HAP-1 (cell line): ENCODE data around the gene AFDN.

Experiments
- DNase-seq, 2 experiments: peaks; one replicate each; pipeline ENCODE4 v3.0.0-alpha.2; 2016 to 2020; ENCODE audit warnings: low spot score in 2 of 2
- H3K27me3 ChIP-seq: fragments of 250-450 bp; sonication (Bioruptor Pico); 2 replicates; pipeline ENCODE4 v1.5.1; 2020; ENCODE audit warnings: low read depth, mild to moderate bottlenecking, moderate library complexity
- H3K36me3 ChIP-seq: fragments of 250-450 bp; sonication (Bioruptor Pico); replicated peaks from 2 replicates; pipeline ENCODE4 v1.5.1; 2020; ENCODE audit warnings: mild to moderate bottlenecking
- H3K4me1 ChIP-seq: fragments of 250-450 bp; sonication (Bioruptor Pico); 2 replicates; pipeline ENCODE4 v1.5.1; 2020; ENCODE audit warnings: mild to moderate bottlenecking
- H3K4me3 ChIP-seq: fragments of 250-450 bp; sonication (Bioruptor Pico); 2 replicates; pipeline ENCODE4 v1.5.1; 2020; ENCODE audit warnings: mild to moderate bottlenecking, moderate library complexity
- H3K9me3 ChIP-seq: fragments of 250-450 bp; sonication (Bioruptor Pico); 2 replicates; pipeline ENCODE4 v1.5.1; 2020; ENCODE audit warnings: mild to moderate bottlenecking, moderate library complexity
- in situ Hi-C: fragments of 300-500 bp; cut with MboI; formaldehyde crosslinking; loops from 3 replicates; pipeline ENCODE4 v1.14.3; 2020; ENCODE audit warnings: low sequenced_read_pairs, inconsistent platforms, mixed read lengths

Gene AFDN

DNA sequence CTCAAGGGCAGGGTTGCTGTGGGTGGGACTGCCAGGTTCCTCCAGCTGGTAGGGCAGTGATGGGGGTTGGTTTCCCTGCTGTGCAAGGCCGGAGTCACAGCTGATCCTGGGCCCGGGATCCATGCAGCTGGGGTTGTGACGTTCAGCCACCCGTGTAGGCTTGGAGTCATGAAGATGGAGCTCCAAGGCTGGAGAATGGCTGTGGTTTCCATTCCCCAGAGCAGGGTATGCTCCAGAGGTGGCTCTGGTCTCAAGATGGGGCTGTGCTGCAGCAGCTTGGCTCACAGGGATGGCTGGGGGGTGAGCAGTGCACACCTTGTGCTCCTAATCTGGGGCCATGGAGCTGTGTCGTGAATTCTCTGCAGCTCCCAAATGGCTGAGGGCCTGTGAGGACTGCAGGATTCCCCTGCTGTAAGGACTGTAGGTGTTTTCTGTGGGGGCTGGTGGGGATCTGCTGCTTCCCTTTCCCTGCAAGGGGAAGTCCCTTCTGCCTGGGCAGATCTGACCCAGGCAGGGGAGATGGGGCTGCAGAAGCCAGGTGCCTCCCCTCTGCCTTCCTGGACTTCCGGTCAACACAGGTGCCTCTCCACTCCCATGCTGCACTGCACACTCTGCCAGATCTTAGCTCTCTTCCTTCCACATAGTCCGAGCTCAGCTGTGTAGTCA, 186.7 kb downstream of the AFDN start:
- no peak overlapping the region for H3K4me3 ChIP-seq

DNA sequence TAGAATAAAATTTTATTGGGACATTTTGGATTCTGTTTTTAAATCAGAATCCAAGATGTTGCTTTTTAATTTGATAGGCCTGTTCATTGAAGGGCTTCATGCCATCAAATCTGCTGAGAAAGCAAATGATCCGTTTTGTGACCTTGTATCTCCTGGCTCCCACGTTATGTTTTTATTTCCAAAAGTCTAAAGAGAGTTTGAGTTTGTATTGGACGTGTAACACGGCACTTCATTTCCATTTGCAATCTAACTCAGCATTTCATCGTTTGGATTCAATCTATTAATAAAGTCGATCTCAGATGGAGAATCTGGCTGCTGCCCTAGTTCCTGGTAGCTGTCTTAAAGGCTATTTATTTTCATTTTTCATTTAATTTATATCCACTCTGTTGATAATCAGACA, 187.7 kb downstream of the AFDN start:
- Histone ChIP-seq H3K36me3 (no peaks in the 10 kb centered on the region), H3K4me3 (no peak overlapping the region), H3K4me1 (no peaks in the 10 kb centered on the region), H3K9me3 (0 out of 2 replicates have a peak, but pooled peaks cover 2% of the 10 kb centered on the region), H3K27me3 (no peaks in the 10 kb centered on the region)
- DNase-seq: no peak
- in situ Hi-C loops: no loop called here

More for the DNA sequence above, 186.7 kb downstream of the AFDN start:
- DNase-seq: no peak
- in situ Hi-C loops: no loop called here
- H3K36me3 ChIP-seq: no peaks in the 10 kb centered on the region
- 0 out of 2 replicates have a peak, but pooled peaks cover 2% of the 10 kb centered on the region for H3K9me3 ChIP-seq
- no peaks in the 10 kb centered on the region for H3K4me1 ChIP-seq
- H3K27me3 ChIP-seq: no peaks in the 10 kb centered on the region

DNA sequence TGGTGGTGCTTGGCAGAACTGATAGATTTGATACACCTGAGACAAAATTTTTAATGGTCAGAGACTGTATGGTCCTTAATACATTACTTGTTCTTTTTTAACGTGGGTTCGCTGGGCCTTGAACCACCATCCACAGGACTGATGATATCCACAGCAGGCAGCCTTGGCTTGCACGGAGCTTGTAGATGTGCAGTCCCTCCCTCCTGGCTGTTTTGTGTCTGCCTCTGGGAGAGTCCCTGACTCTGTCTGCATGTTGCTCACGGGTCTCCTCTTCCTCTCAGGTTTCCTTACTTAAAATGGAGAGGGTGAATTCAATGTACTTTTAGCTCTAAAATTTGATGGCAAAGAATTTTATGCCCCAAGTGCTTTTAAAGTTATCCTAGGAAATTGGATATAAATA, 188.3 kb downstream of the AFDN start:
- Histone ChIP-seq H3K4me1 (no peaks in the 10 kb centered on the region), H3K36me3 (no peaks in the 10 kb centered on the region), H3K4me3 (no peak overlapping the region), H3K9me3 (0 out of 2 replicates have a peak, but pooled peaks cover 2% of the 10 kb centered on the region), H3K27me3 (no peaks in the 10 kb centered on the region)
- DNase-seq: no peak
- in situ Hi-C loops: no loop called here

DNA sequence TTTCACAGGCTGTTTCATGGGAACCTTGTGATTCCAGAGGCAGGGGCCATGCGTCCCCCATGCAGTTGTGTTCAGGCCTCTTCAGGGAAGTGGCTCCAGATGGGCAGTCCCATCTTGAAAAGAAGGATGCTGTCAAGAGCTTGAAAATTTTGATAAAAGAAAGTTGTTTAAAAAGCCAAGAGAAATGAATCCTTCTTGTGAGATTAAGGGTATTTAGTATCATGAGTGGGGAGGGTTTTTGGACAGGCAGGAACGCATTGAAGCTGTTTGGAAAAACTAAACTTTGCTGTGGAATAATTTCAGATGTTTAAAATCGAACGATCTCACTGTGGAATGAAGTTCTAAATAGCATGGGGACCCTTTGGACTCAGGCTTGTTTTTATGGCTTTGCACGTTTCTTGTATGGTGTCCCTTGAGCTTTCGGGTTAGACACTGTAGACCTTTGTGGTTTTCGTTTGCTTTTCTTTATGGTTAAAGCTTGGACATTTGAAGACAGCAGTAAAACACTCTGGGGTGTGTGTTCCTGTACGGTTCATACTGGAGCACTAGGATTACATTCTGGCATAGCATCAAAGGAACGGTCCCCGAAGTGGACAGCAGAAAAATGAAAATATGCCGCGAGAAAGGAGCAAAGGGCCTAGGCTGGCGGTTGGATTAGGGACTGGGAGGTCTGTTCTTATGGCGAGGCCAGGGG, 188.9 kb downstream of the AFDN start:
- in situ Hi-C loops: no loop called here
- 0 out of 2 replicates have a peak, but pooled peaks cover 2% of the 10 kb centered on the region for H3K9me3 ChIP-seq
- H3K27me3 ChIP-seq: no peaks in the 10 kb centered on the region
- DNase-seq: no peak
- H3K4me1 ChIP-seq: no peaks in the 10 kb centered on the region
- no peak overlapping the region for H3K4me3 ChIP-seq
- no peaks in the 10 kb centered on the region for H3K36me3 ChIP-seq

DNA sequence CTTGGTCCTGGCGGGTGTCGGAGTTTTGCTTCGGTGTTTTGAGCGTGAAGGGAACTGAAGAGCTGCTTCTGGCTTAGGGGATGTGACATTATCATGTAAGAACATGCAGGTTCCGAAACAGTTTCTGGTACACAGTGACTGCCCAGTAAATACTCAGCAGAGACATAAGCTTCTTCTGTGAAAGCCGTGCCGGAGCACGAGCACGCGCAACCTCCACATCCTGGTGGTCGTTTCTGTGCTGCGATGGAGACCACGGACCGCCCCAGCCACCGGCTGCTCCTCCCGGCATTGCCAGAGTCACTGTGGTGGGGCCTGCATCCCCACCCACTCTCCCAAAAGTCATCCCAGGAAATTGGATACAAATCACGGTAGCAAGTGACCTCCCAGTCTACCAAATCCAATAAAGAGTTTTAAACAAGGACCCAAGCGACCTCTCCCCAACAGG, 189.5 kb downstream of the AFDN start:
- no peak for DNase-seq
- Histone ChIP-seq H3K36me3 (no peaks in the 10 kb centered on the region), H3K27me3 (no peaks in the 10 kb centered on the region), H3K4me3 (no peak overlapping the region), H3K4me1 (no peaks in the 10 kb centered on the region), H3K9me3 (0 out of 2 replicates have a peak, but pooled peaks cover 2% of the 10 kb centered on the region)
- in situ Hi-C loops: no loop called here

DNA sequence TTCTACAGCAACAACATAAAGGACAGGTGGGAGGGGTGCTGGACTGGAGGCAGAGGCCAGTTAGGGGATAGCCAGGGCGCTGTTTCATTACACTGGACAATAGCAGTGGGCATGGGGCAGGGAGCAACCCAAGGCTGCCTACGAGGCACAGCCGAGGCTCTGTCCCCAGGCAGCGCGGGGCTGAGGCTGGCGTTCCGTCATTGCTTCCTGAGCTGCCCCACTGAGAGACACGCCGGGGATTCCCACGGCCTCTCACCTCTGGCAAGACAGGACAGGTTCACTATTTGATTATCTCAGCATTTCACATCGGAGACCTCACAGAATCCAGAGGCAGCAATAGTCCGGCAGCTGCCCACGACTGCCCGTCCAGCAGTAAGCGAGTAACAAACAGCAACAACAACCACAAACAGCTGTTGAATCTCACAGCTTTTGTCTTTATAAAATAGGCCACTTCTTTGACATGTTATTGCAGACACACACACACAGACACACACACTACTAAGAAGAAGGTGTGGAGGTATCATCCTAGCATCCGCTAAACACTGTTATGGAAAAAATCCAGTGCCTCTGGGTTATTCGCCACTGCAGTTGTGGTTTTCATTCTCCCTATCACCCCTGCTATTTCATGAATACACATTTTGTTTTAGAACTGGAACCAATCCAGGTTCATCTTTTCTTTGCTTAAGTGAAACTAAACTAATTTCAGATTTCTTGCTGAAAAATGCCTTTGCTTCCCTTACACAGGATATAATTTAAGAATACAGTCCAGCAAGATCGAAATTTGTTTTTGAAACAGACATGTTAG, 190.2 kb downstream of the AFDN start:
- H3K27me3 ChIP-seq: peaks cover 5% of the 10 kb centered on the region
- in situ Hi-C loops: no loop called here

DNA sequence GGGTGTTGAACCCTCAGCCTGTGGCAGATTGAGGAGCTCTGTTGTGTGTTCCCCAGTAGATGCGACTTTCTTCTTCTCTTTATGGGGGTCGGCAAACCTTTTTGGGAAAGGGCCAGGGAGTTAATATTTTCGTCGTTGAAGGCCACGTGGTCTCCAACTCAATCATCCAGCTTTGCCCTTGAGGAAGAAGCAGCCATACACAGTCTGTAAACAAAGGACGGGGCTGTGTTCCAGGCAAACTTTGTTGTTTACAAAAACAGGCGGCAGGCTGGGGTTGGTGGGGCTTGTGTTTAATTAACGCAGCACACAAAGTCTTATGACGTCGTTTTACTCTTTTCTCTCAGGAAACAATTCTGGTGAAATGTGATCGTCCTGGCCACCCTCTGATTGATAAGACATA, 190.9 kb downstream of the AFDN start:
- Histone ChIP-seq H3K9me3 (no peaks in the 10 kb centered on the region), H3K36me3 (no peaks in the 10 kb centered on the region), H3K27me3 (peaks cover 5% of the 10 kb centered on the region), H3K4me1 (no peaks in the 10 kb centered on the region), H3K4me3 (no peak overlapping the region)
- DNase-seq: no peak
- in situ Hi-C loops: no loop called here

More for the DNA sequence above, 190.2 kb downstream of the AFDN start:
- Histone ChIP-seq H3K4me1 (no peaks in the 10 kb centered on the region), H3K36me3 (no peaks in the 10 kb centered on the region), H3K9me3 (no peaks in the 10 kb centered on the region), H3K4me3 (no peak overlapping the region)
- no peak for DNase-seq

DNA sequence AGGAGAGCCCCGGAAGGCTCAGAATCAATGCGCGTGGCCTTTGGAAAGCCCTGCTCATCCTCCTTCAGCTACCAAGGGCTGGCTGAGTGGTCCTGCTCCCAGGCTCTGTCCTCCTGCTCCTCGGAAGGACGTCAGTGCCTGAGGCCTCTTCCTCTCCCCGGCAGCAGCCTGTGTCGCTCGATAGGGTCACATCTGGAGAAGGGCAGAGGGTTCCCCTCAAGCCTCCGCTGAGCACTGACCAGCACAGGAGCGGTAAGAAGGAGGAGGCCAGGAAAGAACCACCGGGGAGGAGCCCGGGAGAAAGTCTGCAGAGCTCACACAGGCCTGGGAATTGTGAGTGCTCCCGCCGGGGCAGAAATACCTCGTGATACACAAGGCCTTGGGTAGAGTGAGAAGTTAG, 192.0 kb downstream of the AFDN start:
- Histone ChIP-seq H3K27me3 (peaks cover 5% of the 10 kb centered on the region), H3K4me3 (no peak overlapping the region), H3K9me3 (no peaks in the 10 kb centered on the region), H3K4me1 (no peaks in the 10 kb centered on the region), H3K36me3 (no peaks in the 10 kb centered on the region)
- in situ Hi-C loops: no loop called here
- no peak for DNase-seq

DNA sequence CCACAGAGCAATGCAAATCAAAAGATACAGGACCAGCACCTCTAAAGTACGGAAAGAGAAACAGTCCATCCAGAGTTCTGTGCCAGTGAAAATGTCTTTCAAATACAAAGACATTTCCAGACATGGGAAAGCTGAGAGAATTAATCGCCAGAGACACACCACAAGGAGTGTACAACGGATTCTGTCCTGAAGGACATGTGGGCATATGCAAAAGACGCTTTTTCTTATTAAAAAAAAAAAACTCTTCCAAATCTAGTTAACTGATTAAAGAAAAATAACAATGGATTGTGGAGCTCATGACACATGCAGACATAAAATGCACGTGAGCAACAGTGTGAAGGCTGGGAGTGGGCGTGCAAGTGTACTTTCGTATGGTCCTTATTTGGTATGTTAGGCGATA, 193.5 kb downstream of the AFDN start:
- DNase-seq: no peak
- Histone ChIP-seq H3K36me3 (no peaks in the 10 kb centered on the region), H3K4me3 (no peak overlapping the region), H3K27me3 (peaks cover 5% of the 10 kb centered on the region), H3K4me1 (no peaks in the 10 kb centered on the region), H3K9me3 (no peaks in the 10 kb centered on the region)
- in situ Hi-C loops: no loop called here

DNA sequence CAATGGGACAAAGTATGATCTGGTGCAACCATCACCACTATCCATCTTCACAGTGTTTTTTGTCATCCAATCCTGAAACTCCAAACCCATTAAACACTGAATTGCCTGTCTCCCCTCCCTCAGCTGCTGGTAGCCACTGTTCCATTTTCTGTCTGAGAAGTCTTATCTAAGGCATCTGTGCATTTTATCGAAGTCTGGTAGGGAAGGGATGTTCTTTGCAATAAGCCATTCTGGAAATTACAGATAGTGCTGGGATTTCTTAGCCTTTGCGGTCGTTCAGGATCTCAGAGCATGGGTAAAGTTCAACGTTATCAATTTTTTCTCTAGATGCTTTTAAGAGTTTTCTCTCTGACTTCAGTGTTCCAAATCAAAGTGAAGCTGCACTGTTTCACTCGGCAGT, 194.9 kb downstream of the AFDN start:
- Histone ChIP-seq H3K36me3 (no peaks in the 10 kb centered on the region), H3K4me1 (no peaks in the 10 kb centered on the region), H3K9me3 (no peaks in the 10 kb centered on the region), H3K27me3 (peaks cover 5% of the 10 kb centered on the region), H3K4me3 (no peak overlapping the region)
- DNase-seq: no peak
- in situ Hi-C loops: no loop called here
